SK-N-SH (cell line): ENCODE data around the gene RBM4B.

Experiments
- EP300 ChIP-seq, 2 experiments: IDR thresholded peaks; 2 replicates each; pipeline versions ENCODE4 v1.4.0 to v1.6.1; 2012; ENCODE audit warnings: borderline replicate concordance in 1 of 2, low read depth in 1 of 2, low read length in 1 of 2
- EZH2phosphoT487 ChIP-seq: fragments of 200-600 bp; sonication (generic); IDR thresholded peaks from 2 replicates; pipeline ENCODE4 v1.6.1; 2017; ENCODE audit warnings: low read depth, mixed run types, mild to moderate bottlenecking, antibody characterized with exemption, moderate library complexity, borderline replicate concordance
- MXI1 ChIP-seq: IDR thresholded peaks from 2 replicates; pipeline ENCODE4 v1.6.1; 2012; ENCODE audit warnings: mild to moderate bottlenecking, low read depth, low read length, improper control_type of control experiment
- POLR2AphosphoS5 ChIP-seq: IDR thresholded peaks from 2 replicates; pipeline ENCODE4 v1.6.1; 2012; ENCODE audit warnings: low read depth, low read length
- RCOR1 ChIP-seq: fragments of 150-350 bp; IDR thresholded peaks from 2 replicates; pipeline ENCODE4 v1.6.1; 2017; ENCODE audit warnings: antibody characterized with exemption, low read length
- RFX5 ChIP-seq: IDR thresholded peaks from 2 replicates; pipeline ENCODE4 v1.6.1; 2012; ENCODE audit warnings: mild to moderate bottlenecking, improper control_type of control experiment, low read length
- TAF1 ChIP-seq: IDR thresholded peaks from 2 replicates; pipeline ENCODE4 v1.6.1; 2012; ENCODE audit warnings: low read depth, mild to moderate bottlenecking, low read length, moderate library complexity, borderline replicate concordance
- YY1 ChIP-seq: IDR thresholded peaks from 2 replicates; pipeline ENCODE4 v1.4.0; 2012; ENCODE audit warnings: low read depth, mild to moderate bottlenecking
- TF ChIP-seq, protein P1 (sequence below): fragments of 200-600 bp; sonication (generic); IDR thresholded peaks from 2 replicates; pipeline ENCODE4 v1.6.1; 2017; ENCODE audit warnings: antibody characterized with exemption, mild to moderate bottlenecking, moderate library complexity
- TF ChIP-seq, protein P2 (sequence below): IDR thresholded peaks from 2 replicates; pipeline ENCODE4 v1.4.0; 2012; ENCODE audit warnings: low read depth
- TF ChIP-seq, protein P3 (sequence below): IDR thresholded peaks from 2 replicates; pipeline ENCODE4 v1.4.0; 2012; ENCODE audit warnings: low read depth, borderline replicate concordance

DNA sequence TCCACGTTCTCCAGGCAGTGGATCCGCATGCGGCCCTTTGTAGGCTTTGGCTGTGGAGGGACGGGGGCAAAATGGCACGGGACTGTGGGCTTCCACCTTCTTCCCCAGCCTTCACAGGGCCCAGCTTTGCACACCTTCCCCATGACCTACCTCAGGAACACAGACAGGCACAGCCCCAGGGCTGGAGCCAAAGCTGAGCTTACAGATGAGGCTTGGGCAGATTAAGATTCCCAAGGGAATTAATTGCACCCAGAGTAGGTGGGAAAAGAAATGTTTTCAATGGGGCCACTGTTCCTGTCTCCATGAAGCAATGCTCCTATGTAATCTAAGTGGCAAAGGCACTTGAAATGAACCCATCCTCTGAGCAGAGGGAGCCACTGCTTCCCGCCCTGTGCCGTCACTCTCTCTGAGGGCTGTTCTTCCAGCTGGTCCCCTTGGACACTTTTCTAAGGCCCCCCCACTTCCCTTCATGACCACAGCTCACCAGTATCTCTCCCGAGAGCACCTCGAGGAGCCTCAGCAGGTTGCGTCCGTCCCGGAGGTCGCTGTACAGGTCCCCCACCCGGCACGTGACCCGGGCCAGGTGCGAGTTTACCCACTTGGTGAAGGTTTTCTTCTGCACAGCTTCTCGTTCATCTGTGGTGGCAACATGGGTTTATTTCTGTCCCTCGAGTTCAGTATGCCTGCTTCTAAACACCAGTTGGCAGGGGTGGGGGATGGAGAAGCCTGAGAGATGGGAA lies 37.8 kb upstream of the RBM4B start:
- TF ChIP-seq, protein P1, sequence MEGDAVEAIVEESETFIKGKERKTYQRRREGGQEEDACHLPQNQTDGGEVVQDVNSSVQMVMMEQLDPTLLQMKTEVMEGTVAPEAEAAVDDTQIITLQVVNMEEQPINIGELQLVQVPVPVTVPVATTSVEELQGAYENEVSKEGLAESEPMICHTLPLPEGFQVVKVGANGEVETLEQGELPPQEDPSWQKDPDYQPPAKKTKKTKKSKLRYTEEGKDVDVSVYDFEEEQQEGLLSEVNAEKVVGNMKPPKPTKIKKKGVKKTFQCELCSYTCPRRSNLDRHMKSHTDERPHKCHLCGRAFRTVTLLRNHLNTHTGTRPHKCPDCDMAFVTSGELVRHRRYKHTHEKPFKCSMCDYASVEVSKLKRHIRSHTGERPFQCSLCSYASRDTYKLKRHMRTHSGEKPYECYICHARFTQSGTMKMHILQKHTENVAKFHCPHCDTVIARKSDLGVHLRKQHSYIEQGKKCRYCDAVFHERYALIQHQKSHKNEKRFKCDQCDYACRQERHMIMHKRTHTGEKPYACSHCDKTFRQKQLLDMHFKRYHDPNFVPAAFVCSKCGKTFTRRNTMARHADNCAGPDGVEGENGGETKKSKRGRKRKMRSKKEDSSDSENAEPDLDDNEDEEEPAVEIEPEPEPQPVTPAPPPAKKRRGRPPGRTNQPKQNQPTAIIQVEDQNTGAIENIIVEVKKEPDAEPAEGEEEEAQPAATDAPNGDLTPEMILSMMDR: no peak
- no peak for TF ChIP-seq RFX5
- no peak for TF ChIP-seq YY1
- TF ChIP-seq, protein P2, sequence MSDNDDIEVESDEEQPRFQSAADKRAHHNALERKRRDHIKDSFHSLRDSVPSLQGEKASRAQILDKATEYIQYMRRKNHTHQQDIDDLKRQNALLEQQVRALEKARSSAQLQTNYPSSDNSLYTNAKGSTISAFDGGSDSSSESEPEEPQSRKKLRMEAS: no peak
- TF ChIP-seq TAF1: no peak
- TF ChIP-seq, protein P3, sequence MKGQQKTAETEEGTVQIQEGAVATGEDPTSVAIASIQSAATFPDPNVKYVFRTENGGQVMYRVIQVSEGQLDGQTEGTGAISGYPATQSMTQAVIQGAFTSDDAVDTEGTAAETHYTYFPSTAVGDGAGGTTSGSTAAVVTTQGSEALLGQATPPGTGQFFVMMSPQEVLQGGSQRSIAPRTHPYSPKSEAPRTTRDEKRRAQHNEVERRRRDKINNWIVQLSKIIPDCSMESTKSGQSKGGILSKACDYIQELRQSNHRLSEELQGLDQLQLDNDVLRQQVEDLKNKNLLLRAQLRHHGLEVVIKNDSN: no peak
- no peak for TF ChIP-seq RCOR1
- TF ChIP-seq EZH2phosphoT487: no peak
- TF ChIP-seq POLR2AphosphoS5: no peak
- no peak for TF ChIP-seq EP300 (IDR thresholded peaks at IDR 0.05; ENCODE audit: borderline replicate concordance in 1 of 2, low read depth in 1 of 2, low read length in 1 of 2)
- no peak for TF ChIP-seq MXI1
